Activated T-cell treated with anti-CD3 and anti-CD28 coated beads for 24 hours (primary cell): Measurements from ENCODE around the gene DST.
"Not testable (repeated sequence)": the region's sequence is repeated elsewhere in the genome, so short reads cannot be mapped to it uniquely, and the experiment has no call there.

Source experiments
- DNase-seq: peaks from one replicate; pipeline ENCODE4 v3.0.0-alpha.2; 2020; ENCODE audit warnings: low read depth

The DST gene

DNA sequence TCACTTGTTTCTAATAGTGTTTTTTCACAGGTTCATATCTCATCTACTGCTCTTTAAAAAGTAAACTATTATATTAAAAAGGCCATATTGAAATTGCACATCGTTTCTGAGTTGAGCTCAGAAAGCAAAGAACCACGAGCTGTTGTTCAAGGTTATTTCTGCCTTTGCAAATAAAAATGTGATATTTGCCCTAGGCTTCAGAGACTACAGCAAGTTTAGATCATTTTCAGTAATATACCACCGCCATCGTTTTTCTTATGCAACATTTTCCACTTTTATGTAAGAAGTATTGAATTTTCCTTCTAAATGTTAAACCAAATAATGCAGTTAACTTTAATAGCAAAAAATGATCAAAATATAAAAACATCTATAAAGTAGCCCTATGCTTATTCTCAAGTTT lies 71.1 kb downstream of the DST start:
- no peak for DNase-seq

DNA sequence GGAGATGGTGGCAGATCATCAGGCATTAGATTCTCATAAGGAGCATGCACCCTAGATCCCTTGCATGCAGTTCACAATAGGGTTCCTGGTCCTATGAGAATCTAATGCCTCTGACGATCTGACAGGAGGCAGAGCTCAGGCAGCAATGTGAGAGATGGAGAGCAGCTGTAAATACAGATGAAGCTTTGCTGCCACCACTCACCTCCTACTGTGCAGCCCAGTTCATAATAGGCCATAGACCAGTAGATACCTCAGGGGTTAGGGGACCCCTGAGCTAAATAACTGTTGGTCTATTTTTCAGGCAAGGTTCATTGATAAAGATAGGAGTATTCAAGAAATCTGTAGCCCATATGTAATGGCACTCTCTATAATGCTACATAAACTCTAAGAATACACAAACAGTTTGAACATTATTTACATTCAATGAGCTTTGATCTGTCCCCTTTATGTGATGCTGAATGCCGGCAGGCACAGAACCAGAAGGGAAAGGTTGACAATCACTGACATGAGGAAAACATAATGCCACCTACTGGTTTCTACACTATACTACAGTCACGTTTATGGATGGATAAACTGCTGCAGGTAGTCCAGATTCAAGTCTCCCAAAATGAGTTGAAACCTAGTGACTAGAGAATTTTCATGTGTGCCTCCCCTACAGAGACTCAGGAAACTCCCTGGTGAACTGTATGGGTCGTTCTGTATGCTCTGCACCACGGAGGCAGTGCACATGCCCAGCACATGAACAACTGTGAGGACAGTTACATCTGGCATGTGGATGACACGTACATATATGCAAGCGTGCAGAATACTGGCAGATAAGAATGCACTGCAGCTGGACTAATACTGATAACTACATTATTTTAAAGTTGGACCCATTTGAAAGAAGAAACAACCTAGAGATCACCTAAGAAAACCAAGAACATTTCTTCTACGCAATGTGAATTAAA lies 72.0 kb downstream of the DST start:
- DNase-seq: no peak

- DNase-seq: no peak
These were observed 75.2 kb downstream of the DST start for GRCh38 chr6:56567501-56567900.

DNA sequence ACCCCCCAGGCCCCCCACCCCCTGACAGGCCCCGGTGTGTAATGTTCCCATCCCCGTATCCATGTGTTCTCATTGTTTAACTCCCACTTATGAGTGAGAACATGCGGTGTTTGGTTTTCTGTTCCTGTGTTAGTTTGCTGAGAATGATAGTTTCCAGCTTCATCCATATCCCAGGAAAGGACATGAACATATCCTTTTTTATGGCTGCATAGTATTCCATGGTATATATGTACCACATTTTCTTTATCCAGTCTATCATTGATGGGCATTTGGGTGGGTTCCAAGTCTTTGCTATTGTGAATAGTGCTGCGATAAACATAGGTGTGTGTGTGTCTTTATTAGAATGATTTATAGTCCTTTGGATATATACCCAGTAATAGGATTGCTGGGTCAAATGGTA lies 80.0 kb downstream of the DST start:
- DNase-seq: not testable (repeated sequence)

DNA sequence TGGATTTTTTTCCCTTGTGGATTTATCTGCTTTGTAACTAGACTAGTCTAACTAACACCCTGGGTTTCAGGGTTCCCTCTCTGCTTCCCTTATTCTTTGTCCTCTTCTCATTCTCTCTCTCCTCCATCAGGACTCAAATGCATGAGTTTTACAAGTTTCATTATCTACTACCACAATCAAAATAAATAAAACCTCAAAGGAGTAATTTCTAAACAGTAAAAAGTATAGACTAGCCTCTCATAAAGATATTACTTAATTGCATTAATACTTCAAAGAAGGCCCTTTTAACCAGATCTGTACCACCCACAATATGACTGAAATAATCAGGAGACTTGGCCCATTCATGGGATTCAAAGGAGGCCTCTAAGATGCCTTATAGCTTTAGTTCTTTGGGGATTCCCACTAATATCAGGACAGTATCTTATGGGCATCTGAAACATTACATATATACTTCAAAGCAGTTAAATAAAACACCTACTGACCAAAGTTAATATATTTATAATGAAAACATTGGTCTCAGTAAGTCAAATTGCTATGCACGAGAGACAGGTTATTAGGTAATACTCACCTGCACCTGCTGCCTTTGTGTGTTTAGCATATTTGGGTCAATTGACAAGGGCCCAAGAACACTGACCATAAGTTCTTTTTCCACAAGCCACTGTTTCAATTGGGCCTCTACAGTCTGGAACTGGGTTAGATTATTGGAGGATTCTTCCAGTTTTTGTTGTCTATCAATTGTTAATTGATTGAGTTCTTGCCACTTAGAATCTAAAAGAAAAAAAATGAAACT lies 85.7 kb downstream of the DST start:
- DNase-seq: no peak

DNA sequence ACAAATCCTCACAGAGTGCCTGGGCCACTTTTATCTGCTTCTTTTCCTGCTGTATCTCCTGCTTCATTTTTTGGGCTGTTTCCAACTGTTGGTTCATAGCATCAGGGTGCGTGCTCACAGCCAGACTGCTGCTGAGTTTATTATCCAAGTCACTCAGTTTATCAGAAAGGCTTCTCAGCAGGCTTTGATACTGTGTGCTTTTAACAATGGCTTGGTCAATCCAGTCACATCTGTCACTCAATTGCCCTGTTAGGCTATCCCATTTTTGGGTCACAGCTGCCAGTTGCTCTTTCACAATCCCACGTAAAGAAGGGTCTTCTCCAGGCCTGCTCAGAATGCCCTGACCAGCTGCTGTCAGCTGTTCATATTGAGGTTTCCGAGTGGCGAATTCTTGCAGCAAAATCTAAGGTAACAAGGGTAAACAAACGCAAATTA lies 87.2 kb downstream of the DST start:
- DNase-seq: no peak

- DNase-seq: no peak
These were observed 90.2 kb downstream of the DST start for GRCh38 chr6:56552187-56553130.

- DNase-seq: no peak
These were observed 91.1 kb downstream of the DST start for GRCh38 chr6:56551409-56552120.

DNA sequence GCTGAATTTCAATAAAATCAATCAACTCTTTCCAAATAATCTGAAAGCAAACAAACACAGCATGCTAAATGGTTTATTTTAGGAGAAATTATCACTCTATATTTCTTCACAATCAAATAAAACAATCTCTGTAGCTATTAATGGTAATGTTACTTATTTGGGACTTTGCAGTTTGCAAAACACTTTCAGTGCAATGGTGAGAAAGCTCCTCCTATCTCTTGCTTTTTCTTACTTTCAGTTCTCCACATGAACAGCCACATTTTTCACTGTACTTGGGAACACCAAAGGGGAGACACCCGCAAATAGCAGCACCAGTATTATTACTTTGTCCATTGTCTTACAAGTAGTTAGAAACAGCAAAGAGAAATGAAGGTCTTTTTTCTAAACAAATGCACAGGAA lies 92.4 kb downstream of the DST start:
- no peak for DNase-seq

DNA sequence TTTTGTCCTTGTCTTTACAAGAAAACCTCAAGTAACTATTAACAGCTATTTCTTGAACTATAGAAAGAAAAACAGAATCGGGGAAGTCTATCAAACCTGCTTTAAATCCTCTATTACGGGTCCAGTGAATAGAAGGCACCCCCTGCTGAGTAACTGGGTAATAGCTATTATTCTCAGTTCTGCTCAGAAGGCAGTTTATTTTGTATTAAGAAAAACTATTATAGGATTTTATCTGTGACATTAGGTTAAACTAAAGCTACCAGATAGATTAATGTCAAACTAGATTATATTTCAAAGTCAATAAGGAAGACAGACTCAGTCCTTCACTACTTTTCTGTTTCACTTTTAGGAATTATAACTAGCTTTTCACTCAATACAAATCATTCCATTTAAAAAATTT lies 93.7 kb downstream of the DST start:
- no peak for DNase-seq

DNA sequence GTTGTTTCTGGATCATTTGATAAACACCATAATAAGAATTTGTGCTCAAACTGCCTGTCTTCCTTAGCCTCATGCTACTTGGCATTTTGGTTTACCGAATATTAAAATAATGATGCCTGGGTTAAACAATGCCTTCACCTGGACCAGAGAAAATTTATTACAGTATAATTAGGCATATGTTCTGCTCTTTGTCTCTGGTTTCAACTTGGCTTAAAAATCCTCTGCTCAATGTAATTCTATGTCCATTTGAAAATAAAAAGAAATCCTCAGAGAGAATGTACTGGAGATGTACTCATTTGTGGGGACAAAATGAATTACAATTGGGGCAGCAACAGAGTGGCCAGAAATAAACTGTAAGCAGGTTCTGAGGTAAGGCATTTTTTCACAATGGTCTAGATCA lies 95.0 kb downstream of the DST start:
- DNase-seq: no peak

GRCh38 chr6:56542364-56543331 lies 100.0 kb downstream of the DST start:
- DNase-seq: peak; percentile 57

DNA sequence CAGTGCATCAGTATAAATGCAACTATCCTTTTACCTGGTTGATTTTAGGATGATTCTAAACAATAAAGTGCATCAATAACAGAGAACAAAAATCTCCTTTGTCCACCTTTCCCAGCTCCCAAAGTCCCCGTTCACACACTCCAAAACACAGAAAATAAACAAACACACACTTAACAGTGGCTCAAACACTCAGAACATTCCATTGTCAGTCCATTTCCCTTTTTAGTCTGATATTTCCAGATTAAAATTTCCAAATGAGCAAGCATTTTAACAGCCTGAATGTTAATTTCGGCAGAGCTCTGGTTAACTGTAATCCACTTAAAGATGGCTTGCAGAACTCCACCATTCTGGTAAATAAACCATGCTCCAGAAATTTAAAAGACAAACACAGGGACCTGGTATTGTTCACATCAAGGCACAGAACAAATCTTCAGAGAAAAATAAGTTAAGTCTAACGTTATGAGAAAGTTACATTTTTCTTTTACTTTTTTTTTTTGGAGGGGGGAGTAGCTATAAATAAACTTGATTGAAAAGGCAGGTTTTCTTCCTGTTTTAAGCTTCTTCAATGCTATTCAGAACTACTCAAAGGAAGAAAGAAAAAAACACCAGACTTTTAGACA lies 100.8 kb downstream of the DST start:
- DNase-seq: no peak

DNA sequence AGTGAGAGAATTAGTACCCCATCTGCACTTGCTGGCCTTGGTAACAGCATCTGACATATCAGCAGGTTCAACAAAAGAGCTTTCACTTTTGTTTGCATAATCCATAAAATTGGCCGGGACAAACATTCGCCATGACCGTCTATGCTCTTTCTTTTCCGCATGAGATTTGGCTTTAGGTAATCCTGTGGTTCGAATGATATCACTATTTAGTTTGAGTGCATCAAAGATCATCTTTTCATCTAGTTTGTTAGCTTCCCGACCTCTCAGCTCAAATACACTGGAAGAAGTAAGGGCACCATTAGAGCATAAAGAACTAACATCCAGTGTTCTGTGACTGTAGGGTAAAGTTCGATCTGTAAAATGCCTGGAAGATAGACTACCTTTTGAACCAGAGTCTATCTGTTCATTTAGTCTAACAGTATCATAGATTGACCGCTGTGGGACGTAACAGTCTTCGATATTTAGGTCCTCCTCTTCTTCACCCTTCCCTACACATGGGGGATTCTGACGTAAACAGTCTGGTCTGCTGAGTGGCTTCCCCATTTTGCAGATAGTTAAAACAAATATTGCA lies 101.6 kb downstream of the DST start:
- DNase-seq: no peak

DNA sequence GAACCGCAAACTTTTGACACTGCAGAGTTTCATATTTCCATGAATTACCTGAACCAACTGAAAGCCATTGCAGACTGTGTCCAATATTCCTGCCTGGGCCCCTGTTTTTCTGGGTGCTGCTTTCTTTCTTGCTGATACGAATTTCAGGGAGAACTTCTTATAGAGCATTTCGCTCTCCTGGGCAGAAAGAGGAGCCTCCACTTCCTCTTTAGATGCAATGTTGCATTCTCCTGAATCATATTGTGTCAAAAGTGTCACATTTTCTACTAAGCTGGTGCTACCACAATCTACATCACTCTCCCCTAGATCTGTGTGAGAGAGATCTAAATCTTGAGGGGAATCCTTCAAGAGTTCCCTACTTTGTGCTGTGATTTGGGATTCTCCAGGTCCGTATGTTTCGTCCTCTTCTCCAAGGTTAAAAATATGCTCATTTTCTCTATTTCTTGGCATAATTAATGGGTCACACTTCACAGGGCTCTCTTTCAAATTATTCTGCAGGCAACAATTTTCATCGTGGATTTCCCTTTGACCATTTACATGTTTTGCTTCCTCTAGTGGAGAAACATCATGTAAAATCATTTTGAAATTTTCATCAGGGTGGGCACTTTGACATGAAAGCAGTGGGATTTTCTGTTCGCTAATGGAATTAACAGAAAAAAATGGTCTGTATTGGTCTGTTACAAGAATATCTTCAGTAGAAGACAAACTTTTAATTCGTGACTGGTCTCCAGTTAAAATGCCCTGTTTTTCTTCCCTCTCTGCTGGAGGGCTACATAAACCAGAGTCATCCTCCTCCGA lies 102.3 kb downstream of the DST start:
- no peak for DNase-seq

DNA sequence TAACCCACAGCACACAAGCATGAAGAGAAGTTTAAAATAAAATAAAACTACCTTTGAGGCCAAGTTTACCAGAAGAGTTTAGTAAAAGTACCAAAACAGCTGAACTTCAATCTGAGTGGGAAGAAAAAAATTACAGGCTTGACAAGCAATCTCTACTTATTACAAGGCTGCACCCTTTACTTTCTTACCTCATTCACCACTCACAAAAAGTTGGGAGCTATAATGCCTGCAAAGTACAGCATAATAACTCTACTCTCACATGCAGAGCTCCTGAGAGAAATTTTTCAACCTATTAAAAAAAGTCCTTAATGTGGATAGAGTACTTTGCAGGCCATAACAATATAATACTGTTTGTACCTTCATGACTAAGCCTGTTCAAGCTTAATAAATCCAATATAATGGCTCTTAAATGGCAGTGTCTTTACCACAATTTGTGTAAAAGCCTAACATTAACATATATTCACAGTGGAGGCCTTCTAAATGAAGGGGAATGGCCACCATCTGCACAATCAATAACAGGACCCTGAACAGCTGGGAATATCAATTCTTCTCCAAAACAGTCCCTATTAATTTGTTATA lies 103.1 kb downstream of the DST start:
- no peak for DNase-seq

DNA sequence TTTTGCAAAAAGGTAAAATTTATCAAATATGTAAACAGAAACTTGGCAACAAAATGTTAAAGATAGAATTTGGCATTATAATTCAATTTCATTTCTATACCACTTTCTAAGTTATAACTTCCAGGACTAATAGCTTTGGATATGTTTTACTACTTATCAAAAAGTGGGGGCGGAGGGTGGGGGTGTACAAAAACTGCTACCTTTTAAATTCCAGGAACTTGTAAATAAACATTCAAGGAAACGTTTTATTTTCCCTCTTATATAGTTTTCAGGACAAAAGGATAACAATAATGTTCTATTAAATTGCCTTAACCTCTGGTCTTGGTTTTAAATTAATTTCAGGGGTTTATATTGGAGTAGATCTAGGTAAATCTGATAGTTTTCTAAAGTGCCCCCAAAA lies 103.8 kb downstream of the DST start:
- no peak for DNase-seq

DNA sequence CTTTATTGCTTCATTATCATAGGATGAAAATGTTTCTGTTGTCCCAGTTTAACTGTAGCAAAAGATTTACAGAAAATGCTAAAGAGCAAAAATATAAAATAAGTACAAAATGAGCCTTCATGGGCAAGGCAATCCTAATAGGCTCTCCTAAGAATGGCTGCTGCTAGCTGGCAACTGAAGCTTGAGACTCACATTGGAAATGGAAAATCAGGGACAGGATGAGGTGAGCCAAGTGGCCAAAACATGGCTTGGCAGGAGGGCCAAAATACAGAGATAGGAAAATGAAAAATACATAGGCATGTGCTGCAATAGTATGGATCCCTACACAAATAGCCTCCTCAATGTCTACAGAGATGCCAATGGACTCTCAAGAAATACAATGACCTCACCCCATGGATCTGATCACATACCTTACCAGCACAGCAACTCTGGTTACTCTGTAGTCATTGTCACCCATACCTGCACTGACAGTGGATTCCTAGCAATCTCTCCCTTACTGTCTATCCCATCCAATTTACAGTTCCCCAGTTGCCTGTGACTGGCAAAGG lies 105.4 kb downstream of the DST start:
- no peak for DNase-seq
